Tibial nerve (tissue), 4 donors: ENCODE results near the gene CERCAM.

Experiments
- EP300 ChIP-seq, 2 donors: sonication (generic); formaldehyde crosslinking; IDR thresholded peaks; one replicate each; pipeline ENCODE4 v1.6.1; 2017; ENCODE audit warnings: antibody characterized with exemption in 2 of 2, mild to moderate bottlenecking in 1 of 2
- POLR2A ChIP-seq, 2 donors: fragments of 450-650 bp; IDR thresholded peaks; one replicate each; pipeline ENCODE4 v1.6.1; 2017; ENCODE audit warnings: antibody characterized with exemption in 2 of 2, mild to moderate bottlenecking in 2 of 2, moderate library complexity in 2 of 2
- TF ChIP-seq, protein P1 (sequence below), 5 experiments: fragments of 200-600 bp in 3 of 5; fragments of 450-650 bp in 2 of 5; sonication (generic) in 3 of 5; IDR thresholded peaks; one replicate each; pipeline ENCODE4 v1.5.1; 2016 to 2019; ENCODE audit warnings: antibody characterized with exemption in 5 of 5, mild to moderate bottlenecking in 3 of 5, moderate library complexity in 2 of 5

DNA sequence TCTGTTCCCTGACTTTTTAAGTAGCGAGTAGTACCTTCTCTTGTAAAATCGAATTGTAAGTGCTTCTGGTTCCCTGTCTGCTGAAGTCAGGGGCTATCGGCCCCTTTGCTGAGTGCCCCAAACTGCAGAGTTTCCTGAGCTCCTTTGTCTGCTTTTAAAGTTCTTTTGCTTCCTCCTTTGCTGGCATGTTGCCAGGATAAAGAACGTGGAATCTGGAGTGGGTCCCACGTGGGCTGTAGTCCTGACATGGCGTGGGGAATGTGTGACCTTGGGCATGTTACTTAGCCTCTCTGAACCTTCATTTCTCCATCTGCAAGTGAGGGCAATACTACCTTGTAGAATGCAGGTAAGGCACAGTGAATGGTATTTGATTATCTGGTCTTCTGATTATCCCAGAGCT, 21.5 kb downstream of the CERCAM start:
- TF ChIP-seq, protein P1, sequence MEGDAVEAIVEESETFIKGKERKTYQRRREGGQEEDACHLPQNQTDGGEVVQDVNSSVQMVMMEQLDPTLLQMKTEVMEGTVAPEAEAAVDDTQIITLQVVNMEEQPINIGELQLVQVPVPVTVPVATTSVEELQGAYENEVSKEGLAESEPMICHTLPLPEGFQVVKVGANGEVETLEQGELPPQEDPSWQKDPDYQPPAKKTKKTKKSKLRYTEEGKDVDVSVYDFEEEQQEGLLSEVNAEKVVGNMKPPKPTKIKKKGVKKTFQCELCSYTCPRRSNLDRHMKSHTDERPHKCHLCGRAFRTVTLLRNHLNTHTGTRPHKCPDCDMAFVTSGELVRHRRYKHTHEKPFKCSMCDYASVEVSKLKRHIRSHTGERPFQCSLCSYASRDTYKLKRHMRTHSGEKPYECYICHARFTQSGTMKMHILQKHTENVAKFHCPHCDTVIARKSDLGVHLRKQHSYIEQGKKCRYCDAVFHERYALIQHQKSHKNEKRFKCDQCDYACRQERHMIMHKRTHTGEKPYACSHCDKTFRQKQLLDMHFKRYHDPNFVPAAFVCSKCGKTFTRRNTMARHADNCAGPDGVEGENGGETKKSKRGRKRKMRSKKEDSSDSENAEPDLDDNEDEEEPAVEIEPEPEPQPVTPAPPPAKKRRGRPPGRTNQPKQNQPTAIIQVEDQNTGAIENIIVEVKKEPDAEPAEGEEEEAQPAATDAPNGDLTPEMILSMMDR (IDR thresholded peaks at IDR 0.05): no peak
- TF ChIP-seq EP300 (IDR thresholded peaks at IDR 0.05): no peak
- no peak for TF ChIP-seq POLR2A (IDR thresholded peaks at IDR 0.05)
